Trophoblast cell (in vitro differentiated cells and primary cell): ENCODE measurements around the gene TEK.
"Not testable (repeated sequence)": the region's sequence is repeated elsewhere in the genome, so short reads cannot be mapped to it uniquely, and the experiment has no call there.

Experiments
- DNase-seq, 2 donors: peaks; one replicate each; pipeline ENCODE4 v3.0.0-alpha.2; 2016
- H2AFZ ChIP-seq: 2 replicates; pipeline ENCODE4 v1.6.1; 2013; ENCODE audit warnings: low read length, moderate library complexity, mild to moderate bottlenecking; ENCODE audit not compliant: insufficient read depth, poor library complexity
- H2AK5ac ChIP-seq: 2 replicates; pipeline ENCODE4 v1.6.1; 2013; ENCODE audit warnings: mild to moderate bottlenecking, low read length
- H2BK120ac ChIP-seq: 2 replicates; pipeline ENCODE4 v1.6.1; 2013; ENCODE audit warnings: low read length, mild to moderate bottlenecking, moderate library complexity; ENCODE audit not compliant: insufficient read depth, poor library complexity
- H2BK12ac ChIP-seq: 2 replicates; pipeline ENCODE4 v1.6.1; 2013; ENCODE audit warnings: mild to moderate bottlenecking, low read length, moderate library complexity
- H2BK5ac ChIP-seq: 2 replicates; pipeline ENCODE4 v1.6.1; 2013; ENCODE audit warnings: low read length, low read depth, moderate library complexity, mild to moderate bottlenecking; ENCODE audit not compliant: poor library complexity
- H3K14ac ChIP-seq: 2 replicates; pipeline ENCODE4 v1.6.1; 2013; ENCODE audit warnings: mild to moderate bottlenecking, low read length
- H3K18ac ChIP-seq: 2 replicates; pipeline ENCODE4 v1.6.1; 2013; ENCODE audit warnings: mild to moderate bottlenecking, low read length
- H3K23ac ChIP-seq: 2 replicates; pipeline ENCODE4 v1.6.1; 2013; ENCODE audit warnings: low read length
- H3K27ac ChIP-seq: 2 replicates; pipeline ENCODE4 v1.5.1; 2013; ENCODE audit warnings: low read depth, mild to moderate bottlenecking, inconsistent platforms, low read length, moderate library complexity
- H3K27me3 ChIP-seq: 2 replicates; pipeline ENCODE4 v1.6.1; 2013; ENCODE audit warnings: inconsistent platforms, mild to moderate bottlenecking, low read length, moderate library complexity; ENCODE audit not compliant: insufficient read depth
- H3K36me3 ChIP-seq, 2 experiments: 1 replicate in 1 of 2; 2 replicates in 1 of 2; pipeline ENCODE4 v1.6.1; 2013; ENCODE audit warnings: low read length in 2 of 2, mild to moderate bottlenecking in 2 of 2, moderate library complexity in 1 of 2; ENCODE audit not compliant: insufficient read depth in 2 of 2, control insufficient read depth in 1 of 2
- H3K4ac ChIP-seq: 2 replicates; pipeline ENCODE4 v1.6.1; 2013; ENCODE audit warnings: low read depth, mild to moderate bottlenecking, low read length, moderate library complexity
- H3K4me1 ChIP-seq, 2 experiments: 1 replicate in 1 of 2; 2 replicates in 1 of 2; pipeline ENCODE4 v1.6.1; 2013; ENCODE audit warnings: low read length in 2 of 2, mild to moderate bottlenecking in 2 of 2, moderate library complexity in 1 of 2; ENCODE audit not compliant: insufficient read depth in 2 of 2, control insufficient read depth in 1 of 2
- H3K4me2 ChIP-seq: 2 replicates; pipeline ENCODE4 v1.6.1; 2013; ENCODE audit warnings: inconsistent platforms, mild to moderate bottlenecking, low read length, moderate library complexity
- H3K4me3 ChIP-seq: 2 replicates; pipeline ENCODE4 v1.5.1; 2013; ENCODE audit warnings: mild to moderate bottlenecking, low read depth, low read length, inconsistent platforms
- H3K79me1 ChIP-seq: one replicate; pipeline ENCODE4 v1.6.1; 2013; ENCODE audit warnings: low read length
- H3K79me2 ChIP-seq: 2 replicates; pipeline ENCODE4 v1.6.1; 2013; ENCODE audit warnings: low read length, mild to moderate bottlenecking; ENCODE audit not compliant: control insufficient read depth, insufficient read depth, poor library complexity
- H3K9ac ChIP-seq: 2 replicates; pipeline ENCODE4 v1.6.1; 2013; ENCODE audit warnings: mild to moderate bottlenecking, low read length
- H3K9me3 ChIP-seq: 2 replicates; pipeline ENCODE4 v1.6.1; 2013; ENCODE audit warnings: low read depth, mild to moderate bottlenecking, control low read depth, inconsistent platforms, low read length; ENCODE audit not compliant: insufficient read depth
- H4K12ac ChIP-seq: 2 replicates; pipeline ENCODE4 v1.6.1; 2013; ENCODE audit warnings: low read depth, mild to moderate bottlenecking, low read length, moderate library complexity
- H4K8ac ChIP-seq: 2 replicates; pipeline ENCODE4 v1.6.1; 2013; ENCODE audit warnings: low read depth, mild to moderate bottlenecking, low read length, moderate library complexity
- H4K91ac ChIP-seq: one replicate; pipeline ENCODE4 v1.6.1; 2013; ENCODE audit warnings: low read depth, mild to moderate bottlenecking, low read length, moderate library complexity
- WGBS: extraction: QIAGEN DNeasy Blood & Tissue Kit; methylation state at CpG from one replicate; pipeline ENCODE4 v1.1.7; 2013; ENCODE audit warnings: missing lambda C conversion rate; ENCODE audit not compliant: insufficient read length, insufficient coverage; ENCODE audit errors: extremely low coverage; 5-methylcytosine and 5-hydroxymethylcytosine counted together

The TEK gene

GRCh38 chr9:27212191-27212590 is 103.2 kb downstream of the TEK start:
- Histone ChIP-seq H3K9me3 (no peaks in the 10 kb centered on the region), H3K4me3 (no peak overlapping the region), H3K4ac (no peak overlapping the region), H3K4me2 (no peak overlapping the region), H3K27me3 (no peaks in the 10 kb centered on the region), H2BK120ac (no peak overlapping the region), H3K36me3 (no peaks in the 10 kb centered on the region), H3K18ac (no peak overlapping the region), H3K27ac (no peak overlapping the region), H3K14ac (no peak overlapping the region), H4K91ac (no peak overlapping the region), H3K79me2 (no peaks in the 10 kb centered on the region), H3K9ac (no peak overlapping the region), H2AFZ (no peak overlapping the region), H4K12ac (no peak overlapping the region), H2BK12ac (no peak overlapping the region), H3K79me1 (no peaks in the 10 kb centered on the region), H2BK5ac (no peak overlapping the region), H2AK5ac (no peak overlapping the region), H3K4me1 (peaks cover 6% of the 10 kb centered on the region in 2 experiments), H3K23ac (no peak overlapping the region), H4K8ac (no peak overlapping the region)
- peak; percentile 60 to 86 for DNase-seq
- no CpG with 5 or more reads among the region's 4 CpGs for WGBS

GRCh38 chr9:27212621-27213020 is 103.6 kb downstream of the TEK start:
- H4K91ac ChIP-seq: no peak overlapping the region
- H3K79me1 ChIP-seq: no peaks in the 10 kb centered on the region
- no peak overlapping the region for H3K18ac ChIP-seq
- no peak overlapping the region for H4K8ac ChIP-seq
- H3K4me1 ChIP-seq: peaks cover 6% of the 10 kb centered on the region in 2 experiments
- H3K14ac ChIP-seq: no peak overlapping the region
- WGBS: no CpG with 5 or more reads among the region's 14 CpGs
- no peak overlapping the region for H3K27ac ChIP-seq
- H3K9me3 ChIP-seq: no peaks in the 10 kb centered on the region
- no peak overlapping the region for H2BK120ac ChIP-seq
- no peak overlapping the region for H3K4me3 ChIP-seq
- H3K27me3 ChIP-seq: no peaks in the 10 kb centered on the region
- H2AFZ ChIP-seq: no peak overlapping the region
- no peak overlapping the region for H2AK5ac ChIP-seq
- H3K9ac ChIP-seq: no peak overlapping the region
- H3K36me3 ChIP-seq: no peaks in the 10 kb centered on the region
- H3K4ac ChIP-seq: no peak overlapping the region
- H3K4me2 ChIP-seq: no peak overlapping the region
- H2BK12ac ChIP-seq: no peak overlapping the region
- no peaks in the 10 kb centered on the region for H3K79me2 ChIP-seq
- peak; percentile 94 for DNase-seq
- no peak overlapping the region for H2BK5ac ChIP-seq
- H3K23ac ChIP-seq: no peak overlapping the region
- H4K12ac ChIP-seq: no peak overlapping the region

GRCh38 chr9:27227192-27227591 is 118.2 kb downstream of the TEK start:
- H3K4ac ChIP-seq: no peak overlapping the region
- H2BK5ac ChIP-seq: no peak overlapping the region
- no CpG with 5 or more reads among the region's 4 CpGs for WGBS
- H3K14ac ChIP-seq: no peak overlapping the region
- H2BK120ac ChIP-seq: no peak overlapping the region
- no peak overlapping the region for H2BK12ac ChIP-seq
- no peak overlapping the region for H3K18ac ChIP-seq
- H4K12ac ChIP-seq: no peak overlapping the region
- no peak overlapping the region for H3K4me3 ChIP-seq
- no peak overlapping the region for H3K9ac ChIP-seq
- no peak overlapping the region for H4K91ac ChIP-seq
- H3K4me1 ChIP-seq: no peaks in the 10 kb centered on the region
- no peak overlapping the region for H3K27ac ChIP-seq
- DNase-seq: peak; percentile 77 to 95
- H3K9me3 ChIP-seq: no peaks in the 10 kb centered on the region
- H3K36me3 ChIP-seq: no peaks in the 10 kb centered on the region
- H3K23ac ChIP-seq: no peak overlapping the region
- no peak overlapping the region for H4K8ac ChIP-seq
- H2AFZ ChIP-seq: no peak overlapping the region
- H2AK5ac ChIP-seq: no peak overlapping the region
- H3K79me2 ChIP-seq: no peaks in the 10 kb centered on the region
- no peaks in the 10 kb centered on the region for H3K79me1 ChIP-seq
- no peaks in the 10 kb centered on the region for H3K27me3 ChIP-seq
- no peak overlapping the region for H3K4me2 ChIP-seq

GRCh38 chr9:27239648-27240047 is 130.6 kb downstream of the TEK start:
- not testable (repeated sequence) for H3K36me3 ChIP-seq, H3K4me2 ChIP-seq, H2BK5ac ChIP-seq, H2BK12ac ChIP-seq, H2AK5ac ChIP-seq, H3K79me2 ChIP-seq, DNase-seq, H4K91ac ChIP-seq, H3K18ac ChIP-seq, H3K9me3 ChIP-seq, H3K27ac ChIP-seq, H4K8ac ChIP-seq, H2BK120ac ChIP-seq, H3K14ac ChIP-seq, H3K27me3 ChIP-seq, H3K4ac ChIP-seq, H2AFZ ChIP-seq, H3K4me3 ChIP-seq, H3K9ac ChIP-seq, H3K4me1 ChIP-seq, H3K23ac ChIP-seq, H4K12ac ChIP-seq, H3K79me1 ChIP-seq
- whole genome bisulfite sequencing: no CpG with 5 or more reads among the region's 12 CpGs
